Embryonic facial prominence (tissue), 1 donor: ENCODE results near the gene PLCL1.

Experiments
- DNase-seq: peaks from one replicate; pipeline ENCODE4 v3.0.0-alpha.2; 2016; ENCODE audit errors: extremely low spot score

Gene PLCL1

GRCh38 chr2:197926673-197927072 lies 122.3 kb downstream of the PLCL1 start:
- DNase-seq = no peak

- DNase-seq = no peak
Measured at GRCh38 chr2:197927994-197928393, 123.6 kb downstream of the PLCL1 start.

- no peak for DNase-seq
Measured at GRCh38 chr2:197929008-197929885, 124.9 kb downstream of the PLCL1 start.

GRCh38 chr2:197929886-197930227 lies 125.5 kb downstream of the PLCL1 start:
- DNase-seq = no peak

GRCh38 chr2:197930570-197931278 lies 126.3 kb downstream of the PLCL1 start:
- no peak for DNase-seq

- no peak for DNase-seq
Measured at GRCh38 chr2:197931661-197932312, 127.4 kb downstream of the PLCL1 start.

GRCh38 chr2:197932374-197932773 lies 128.0 kb downstream of the PLCL1 start:
- DNase-seq = no peak

GRCh38 chr2:197934261-197934933 lies 130.0 kb downstream of the PLCL1 start:
- DNase-seq = no peak

GRCh38 chr2:197934934-197935289 lies 130.5 kb downstream of the PLCL1 start:
- DNase-seq = no peak

GRCh38 chr2:197937814-197938213 lies 133.4 kb downstream of the PLCL1 start:
- no peak for DNase-seq

GRCh38 chr2:197938555-197938954 lies 134.2 kb downstream of the PLCL1 start:
- no peak for DNase-seq

GRCh38 chr2:197939787-197940186 lies 135.4 kb downstream of the PLCL1 start:
- DNase-seq = no peak

- no peak for DNase-seq
Measured at GRCh38 chr2:197940382-197940781, 136.0 kb downstream of the PLCL1 start.

- DNase-seq = no peak
Measured at GRCh38 chr2:197941715-197942114, 137.3 kb downstream of the PLCL1 start.

GRCh38 chr2:197943731-197944130 lies 139.3 kb downstream of the PLCL1 start:
- DNase-seq = no peak

GRCh38 chr2:197944416-197945096 lies 140.2 kb downstream of the PLCL1 start:
- peak; percentile 17 for DNase-seq

GRCh38 chr2:197946562-197946961 lies 142.2 kb downstream of the PLCL1 start:
- no peak for DNase-seq

- DNase-seq = no peak
Measured at GRCh38 chr2:197947219-197947757, 142.9 kb downstream of the PLCL1 start.

- DNase-seq = no peak
Measured at GRCh38 chr2:197949224-197949623, 144.8 kb downstream of the PLCL1 start.

- no peak for DNase-seq
Measured at GRCh38 chr2:197950006-197950405, 145.6 kb downstream of the PLCL1 start.

- DNase-seq = no peak
Measured at GRCh38 chr2:197950724-197951123, 146.3 kb downstream of the PLCL1 start.
